ENCODE results near the gene LNX1.
A peak's percentile ranks its signal among the peaks of the same experiment; 100 is the strongest.
"Not testable (repeated sequence)": the region's sequence is repeated elsewhere in the genome, so short reads cannot be mapped to it uniquely, and the experiment has no call there.

Gene LNX1

GRCh38 chr4:53490965-53491622 is 100.2 kb downstream of the LNX1 start:
- DNase-seq: peak; percentile 2

- no peak for DNase-seq
These were observed 100.9 kb downstream of the LNX1 start for GRCh38 chr4:53490161-53490956.

GRCh38 chr4:53489279-53489889 is 101.9 kb downstream of the LNX1 start:
- no peak for DNase-seq

- no peak for DNase-seq
These were observed 103.5 kb downstream of the LNX1 start for GRCh38 chr4:53487766-53488165.

- no peak for DNase-seq
These were observed 105.6 kb downstream of the LNX1 start for GRCh38 chr4:53485658-53486040.

- no peak for DNase-seq
These were observed 106.2 kb downstream of the LNX1 start for GRCh38 chr4:53484911-53485657.

- DNase-seq: no peak
These were observed 108.0 kb downstream of the LNX1 start for GRCh38 chr4:53483250-53483649.

GRCh38 chr4:53481586-53481985 is 109.7 kb downstream of the LNX1 start:
- no peak for DNase-seq

- no peak for DNase-seq
These were observed 110.4 kb downstream of the LNX1 start for GRCh38 chr4:53480909-53481308.

- DNase-seq: no peak
These were observed 111.4 kb downstream of the LNX1 start for GRCh38 chr4:53479736-53480525.

GRCh38 chr4:53478671-53479456 is 112.4 kb downstream of the LNX1 start:
- DNase-seq: no peak

GRCh38 chr4:53477636-53478035 is 113.7 kb downstream of the LNX1 start:
- no peak for DNase-seq

GRCh38 chr4:53477038-53477565 is 114.2 kb downstream of the LNX1 start:
- DNase-seq: no peak

- no peak for DNase-seq
These were observed 114.9 kb downstream of the LNX1 start for GRCh38 chr4:53476232-53477037.

- not testable (repeated sequence) for DNase-seq
These were observed 124.7 kb downstream of the LNX1 start for GRCh38 chr4:53466576-53466975.

GRCh38 chr4:53465891-53466290 is 125.4 kb downstream of the LNX1 start:
- no peak for DNase-seq

GRCh38 chr4:53465281-53465680 is 126.0 kb downstream of the LNX1 start:
- no peak for DNase-seq

- DNase-seq: no peak
These were observed 127.9 kb downstream of the LNX1 start for GRCh38 chr4:53463340-53463739.

GRCh38 chr4:53461244-53461643 is 130.0 kb downstream of the LNX1 start:
- no peak for DNase-seq

- DNase-seq: no peak
These were observed 131.7 kb downstream of the LNX1 start for GRCh38 chr4:53459548-53459947.

GRCh38 chr4:53456178-53456577 is 135.1 kb downstream of the LNX1 start:
- no peak for DNase-seq
